HUDEP-2 (cell line): ENCODE data around the gene PPAN.

Experiments
- DNase-seq, 76 experiments: peaks; one replicate each; lab custom pipeline; 2025; ENCODE audit not compliant: unreplicated experiment in 76 of 76; lab: John Stamatoyannopoulos, UW

The PPAN gene

GRCh38 chr19:10092648-10093294 lies 13.4 kb upstream of the PPAN start:
- DNase-seq: no peak

DNA sequence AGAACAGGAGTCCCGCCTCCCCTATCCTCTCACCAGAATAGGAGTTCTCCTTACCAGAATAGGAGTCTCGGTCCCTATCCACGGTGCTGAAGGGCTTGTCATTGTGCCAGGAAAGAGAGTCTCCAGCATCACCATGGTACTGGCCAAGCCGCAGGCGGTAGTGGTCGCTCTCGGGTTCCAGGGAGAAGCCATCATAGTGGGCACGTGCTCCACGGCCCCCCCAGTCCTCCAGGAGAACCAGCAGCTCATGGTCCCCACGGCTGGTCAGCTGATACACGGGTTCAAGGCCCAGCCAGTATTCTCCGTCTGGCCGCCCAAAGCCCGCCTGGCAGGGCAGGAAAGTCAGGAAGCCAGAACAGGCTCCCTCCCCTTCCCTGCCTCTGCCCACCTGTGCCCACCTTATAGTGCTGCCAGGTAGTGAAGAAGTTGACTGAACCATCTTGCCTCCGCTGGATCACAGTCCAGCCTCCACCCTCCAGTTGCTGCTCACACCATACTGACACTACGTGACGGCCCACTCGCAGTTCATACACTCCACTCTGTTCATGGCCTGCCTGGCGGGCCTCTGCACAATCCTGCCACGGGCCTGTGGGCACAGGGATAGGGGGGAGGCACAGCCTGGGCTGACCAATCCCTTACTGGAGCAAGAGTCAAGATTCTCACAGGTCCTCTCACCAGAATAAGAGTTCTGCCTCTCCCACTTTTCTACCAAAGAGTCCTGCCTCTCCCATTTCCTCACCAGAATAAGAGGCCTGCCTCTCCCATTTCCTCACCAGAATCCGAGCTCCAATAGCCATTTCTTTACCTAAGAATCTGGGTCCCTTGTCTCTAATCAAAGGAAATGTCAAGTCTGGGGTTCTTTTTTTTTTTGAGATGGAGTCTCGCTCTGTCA lies 12.6 kb upstream of the PPAN start:
- peak in 7 of 76 experiments; percentile 17 to 50 (median 25) for DNase-seq

GRCh38 chr19:10095622-10095947 lies 10.6 kb upstream of the PPAN start:
- peak in 1 of 76 experiments; percentile 15 for DNase-seq

DNA sequence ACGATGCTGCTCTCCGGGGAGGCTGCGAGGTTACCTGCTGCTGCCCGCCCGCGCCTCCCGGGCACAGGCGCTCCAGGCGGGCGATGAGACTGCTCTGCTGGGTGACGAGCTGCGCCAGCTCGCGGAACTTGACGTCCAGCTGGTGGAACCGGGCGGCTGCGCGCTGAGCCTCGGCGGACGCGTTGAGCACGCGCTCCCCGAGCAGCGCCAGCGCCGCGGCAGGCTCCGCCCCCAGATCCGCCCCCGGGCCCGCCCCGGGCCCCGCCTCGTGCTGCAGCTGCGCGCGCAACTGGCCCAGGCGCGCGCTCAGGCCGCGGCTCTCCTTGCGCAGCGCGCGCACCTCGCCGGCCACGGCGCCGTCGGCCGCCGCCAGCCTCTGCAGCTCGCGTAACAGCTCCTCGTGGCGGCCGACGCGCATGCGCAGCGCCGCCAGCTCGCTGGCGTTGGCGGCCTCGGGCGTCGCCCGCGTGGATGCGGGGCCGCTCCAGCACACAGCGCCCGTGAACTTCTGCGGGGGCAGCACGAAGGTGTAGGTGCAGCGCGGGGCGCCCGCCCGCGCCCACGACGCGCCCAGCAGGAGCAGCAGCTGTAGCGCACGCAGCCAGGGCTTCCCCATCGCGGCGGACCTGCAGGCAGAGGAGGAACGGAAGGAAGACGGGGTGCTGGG lies 10.1 kb upstream of the PPAN start:
- peak in 74 of 76 experiments; percentile 58 to 98 (median 92) for DNase-seq

DNA sequence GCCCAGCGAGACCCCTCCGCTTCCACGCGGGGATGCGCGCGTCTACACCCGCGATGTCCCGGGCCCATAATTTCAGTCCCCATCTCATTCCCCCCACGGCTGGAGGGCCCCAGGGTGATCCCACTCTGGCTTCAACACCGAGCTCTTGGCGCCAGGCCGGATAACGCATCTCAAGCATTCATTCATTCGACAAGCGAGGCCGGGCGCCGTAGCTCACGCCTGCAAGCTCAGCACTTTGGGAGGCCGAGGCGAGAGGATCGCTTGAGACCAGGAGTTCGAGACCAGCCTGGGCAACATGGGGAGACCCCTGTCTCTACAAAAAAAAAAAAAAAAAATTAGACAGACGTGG lies 9.6 kb upstream of the PPAN start:
- DNase-seq: peak in 2 of 76 experiments; percentile 52 to 70

GRCh38 chr19:10100163-10100785 lies 5.9 kb upstream of the PPAN start:
- no peak for DNase-seq

- DNase-seq: peak in 6 of 76 experiments; percentile 21 to 43 (median 31)
Measured at GRCh38 chr19:10102787-10103236, 3.4 kb upstream of the PPAN start.

DNA sequence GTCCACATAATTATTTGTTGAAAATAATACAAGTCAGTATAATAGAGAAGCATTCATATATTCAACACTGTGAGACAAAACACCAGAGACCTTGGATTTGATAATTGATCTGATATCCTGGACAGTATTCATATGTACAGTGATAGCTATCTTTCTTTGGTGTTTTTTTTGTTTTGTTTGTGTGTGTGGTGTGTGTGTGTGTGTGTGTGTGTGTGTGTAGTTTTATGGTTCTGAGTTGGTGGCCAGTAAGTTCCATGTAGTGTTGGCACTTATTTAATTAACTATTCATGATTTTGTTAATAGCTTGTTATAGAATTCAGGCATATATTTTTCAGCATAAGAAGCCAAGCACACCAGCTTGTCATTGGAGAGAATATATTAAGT lies 2.0 kb upstream of the PPAN start:
- DNase-seq: peak in 1 of 76 experiments; percentile 22

- peak in 7 of 76 experiments; percentile 26 to 66 (median 40) for DNase-seq
Measured at GRCh38 chr19:10104665-10105508, 1.3 kb upstream of the PPAN start.

DNA sequence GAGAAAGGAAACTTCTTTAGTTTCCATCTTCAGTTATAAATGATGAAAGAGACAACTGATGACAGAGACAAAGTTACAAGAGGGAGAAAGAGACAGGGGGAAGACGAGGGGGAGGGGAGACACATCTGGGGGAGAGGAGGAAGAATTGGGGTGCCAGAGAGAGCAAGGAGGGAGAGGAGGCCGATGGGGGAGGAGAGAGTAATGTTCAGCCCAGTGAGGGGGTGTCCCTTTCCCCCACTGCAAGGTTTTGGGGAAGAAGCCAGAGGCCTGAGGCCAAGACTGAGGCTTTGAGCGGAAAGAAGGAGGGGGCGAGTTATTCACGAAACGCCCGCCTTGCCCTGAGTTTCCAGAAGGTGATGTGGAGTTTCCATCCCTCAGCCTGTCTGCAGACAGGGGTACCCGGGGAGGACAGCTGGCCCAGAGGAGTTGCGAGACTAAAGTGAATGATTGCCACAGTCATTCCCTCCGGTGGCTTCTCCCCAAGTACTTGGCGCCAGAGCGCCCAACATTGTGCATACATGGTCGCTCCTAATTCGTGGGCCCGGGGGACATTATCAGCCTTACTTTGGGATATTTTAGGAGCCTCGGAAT lies 558 bp upstream of the PPAN start:
- DNase-seq: peak in 7 of 76 experiments; percentile 42 to 63 (median 52)

GRCh38 chr19:10107254-10107653 lies 1.1 kb downstream of the PPAN start:
- no peak for DNase-seq

DNA sequence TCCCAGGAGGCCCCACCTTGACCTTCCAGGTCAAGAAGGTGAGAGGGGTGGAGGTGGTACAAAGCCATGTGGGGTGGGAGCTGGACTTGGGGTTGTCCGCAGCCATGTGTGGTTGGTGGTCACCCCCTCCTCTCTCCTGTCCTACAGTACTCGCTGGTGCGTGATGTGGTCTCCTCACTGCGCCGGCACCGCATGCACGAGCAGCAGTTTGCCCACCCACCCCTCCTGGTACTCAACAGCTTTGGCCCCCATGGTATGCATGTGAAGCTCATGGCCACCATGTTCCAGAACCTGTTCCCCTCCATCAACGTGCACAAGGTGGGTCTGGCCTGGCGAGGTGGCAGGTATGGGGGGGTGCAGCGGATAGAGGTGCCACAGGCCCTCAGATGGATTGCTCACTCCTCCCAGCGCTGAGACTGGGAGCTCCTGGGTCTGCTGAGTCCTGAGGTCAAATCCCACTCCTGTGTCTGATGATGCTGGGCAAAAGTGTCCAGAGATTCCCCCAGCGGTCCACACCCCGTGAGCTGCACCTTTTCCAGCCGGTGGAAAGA lies 1.7 kb downstream of the PPAN start:
- DNase-seq: no peak

GRCh38 chr19:10109528-10109927 lies 3.4 kb downstream of the PPAN start:
- no peak for DNase-seq

DNA sequence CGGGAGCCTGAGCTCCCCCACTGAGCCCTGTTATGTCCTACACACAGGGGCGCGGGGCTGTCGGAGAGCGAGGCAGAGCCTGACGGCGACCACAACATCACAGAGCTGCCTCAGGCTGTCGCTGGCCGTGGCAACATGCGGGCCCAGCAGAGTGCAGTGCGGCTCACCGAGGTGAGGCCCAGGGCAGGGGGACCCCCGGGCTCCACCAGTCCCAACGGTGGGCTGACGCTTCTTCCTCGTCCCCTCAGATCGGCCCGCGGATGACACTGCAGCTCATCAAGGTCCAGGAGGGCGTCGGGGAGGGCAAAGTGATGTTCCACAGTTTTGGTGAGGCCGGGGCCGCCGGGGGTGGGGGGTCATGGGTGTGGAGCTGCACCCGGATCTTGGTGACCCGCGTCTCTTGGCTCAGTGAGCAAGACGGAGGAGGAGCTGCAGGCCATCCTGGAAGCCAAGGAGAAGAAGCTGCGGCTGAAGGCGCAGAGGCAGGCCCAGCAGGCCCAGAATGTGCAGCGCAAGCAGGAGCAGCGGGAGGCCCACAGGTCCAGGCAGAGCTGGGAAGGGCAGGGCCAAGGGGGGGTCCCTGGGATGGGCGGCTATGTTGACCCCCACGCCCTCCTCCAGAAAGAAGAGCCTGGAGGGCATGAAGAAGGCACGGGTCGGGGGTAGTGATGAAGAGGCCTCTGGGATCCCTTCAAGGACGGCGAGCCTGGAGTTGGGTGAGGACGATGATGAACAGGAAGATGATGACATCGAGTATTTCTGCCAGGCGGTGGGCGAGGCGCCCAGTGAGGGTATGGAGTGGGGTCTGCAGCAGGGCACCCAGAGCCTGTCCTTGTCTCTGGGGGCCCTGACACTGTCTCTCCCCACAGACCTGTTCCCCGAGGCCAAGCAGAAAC lies 4.2 kb downstream of the PPAN start:
- no peak for DNase-seq

- DNase-seq: no peak
Measured at GRCh38 chr19:10110972-10111317, 4.8 kb downstream of the PPAN start.

DNA sequence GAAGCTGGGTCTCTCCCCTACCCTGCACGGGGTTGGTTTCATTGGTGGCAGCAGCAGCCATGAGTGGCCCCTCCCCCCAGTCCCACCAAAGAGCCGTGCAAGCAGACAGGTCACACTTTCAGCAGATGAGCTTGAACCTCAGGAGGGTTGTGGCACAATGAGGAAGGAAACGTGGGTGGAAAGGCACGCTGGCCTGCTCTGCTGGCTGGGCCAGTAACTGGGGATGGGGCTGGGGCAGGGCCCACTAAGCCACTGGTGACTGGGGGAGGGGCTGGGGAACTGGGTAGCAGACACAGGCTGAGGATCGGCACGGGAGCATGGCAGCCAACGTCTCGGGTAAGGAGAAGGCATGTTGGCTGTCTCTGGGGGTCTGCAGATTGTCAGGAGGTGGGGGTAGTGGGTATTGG lies 5.2 kb downstream of the PPAN start, which contains the start of gene P2RY11:
Gene P2RY11 (plus strand): TSS at position 289 of the 407 bp plus-strand sequence. CDS start 29 bp downstream, at position 318.
- DNase-seq: no peak

- peak in 2 of 76 experiments; percentile 37 to 42 for DNase-seq
Measured at GRCh38 chr19:10112037-10112761, 6.0 kb downstream of the PPAN start.
